HCT116 (cell line): ENCODE data around the gene INPP1. TPM values are rescaled to one million over a fixed set of nuclear protein-coding genes. Genes with fewer than 3 reads are reported as not detected.

Experiments used
- ATAC-seq: fragments of 200-7000 bp; cut with Tn5 transposase; 2 replicates; pipeline ENCODE4 v1.9.1; 2020; ENCODE audit warnings: mild to moderate bottlenecking, moderate library complexity
- BruUV-seq: library from RNA; stranded (reverse); fragments of 400-500 nt; replicated peaks from 2 replicates; lab custom pipeline; 2021; lab: Mats Ljungman, UMichigan
- CTCF ChIA-PET: fragments of 300-600 bp; sonication (Branson Sonifier 250); formaldehyde crosslinking; loops from one replicate; lab custom pipeline; 2021; ENCODE audit warnings: antibody characterized with exemption; lab: Charles Lee
- POLR2A ChIA-PET: fragments of 300-600, 350-600 bp; sonication (Branson Sonifier 250); formaldehyde crosslinking; loops from one replicate; lab custom pipeline; 2021; ENCODE audit warnings: antibody characterized with exemption; lab: Charles Lee
- RAD21 ChIA-PET, 2 experiments: fragments of 300-600 bp; sonication (Branson Sonifier 250); formaldehyde crosslinking; loops; one replicate each; lab custom pipeline; 2023; ENCODE audit warnings: low total read pairs in 2 of 2; ENCODE audit not compliant: uncharacterized antibody in 2 of 2, unreplicated experiment in 2 of 2, low non-redundant PET in 1 of 2; lab: Charles Lee
- DNase-seq: peaks from one replicate; pipeline ENCODE4 v3.0.0-alpha.2; 2010; ENCODE audit warnings: low read depth, low spot score
- H2AFZ ChIP-seq: fragments of 200-600 bp; shearing (Covaris generic), sonication (generic); 2 replicates; pipeline ENCODE4 v1.6.1; 2017; ENCODE audit warnings: low read depth, mixed run types, mixed read lengths, antibody characterized with exemption, low read length; ENCODE audit not compliant: poor library complexity, severe bottlenecking
- H3K27ac ChIP-seq: 2 replicates; pipeline ENCODE4 v1.5.1; 2012; ENCODE audit warnings: low read depth, low read length
- H3K27me3 ChIP-seq: fragments of 200-600 bp; sonication (generic); 2 replicates; pipeline ENCODE4 v1.6.1; 2016; ENCODE audit warnings: mixed run types, low read length, mixed read lengths; ENCODE audit not compliant: insufficient read depth
- H3K36me3 ChIP-seq, 2 experiments: fragments of 200-500 bp in 1 of 2; fragments of 200-600 bp in 1 of 2; sonication (Bioruptor generic) in 1 of 2; sonication (generic) in 1 of 2; 2 replicates each; pipeline versions ENCODE4 v1.5.1 to v1.6.1; 2014 to 2016; ENCODE audit warnings: low read length in 2 of 2, inconsistent platforms in 1 of 2, mixed read lengths in 1 of 2, mixed run types in 1 of 2; ENCODE audit not compliant: insufficient read depth in 2 of 2, control insufficient read depth in 1 of 2
- H3K4me1 ChIP-seq, 2 experiments: fragments of 200-600 bp in 1 of 2; sonication (generic) in 1 of 2; 2 replicates each; pipeline versions ENCODE4 v1.5.1 to v1.6.1; 2012 to 2017; ENCODE audit warnings: low read length in 2 of 2, inconsistent platforms in 1 of 2, mild to moderate bottlenecking in 1 of 2, mixed read lengths in 1 of 2, mixed run types in 1 of 2, moderate library complexity in 1 of 2; ENCODE audit not compliant: insufficient read depth in 2 of 2, control insufficient read depth in 1 of 2
- H3K4me2 ChIP-seq: fragments of 200-600 bp; sonication (generic); 2 replicates; pipeline ENCODE4 v1.6.1; 2017; ENCODE audit warnings: mixed run types, low read length, mixed read lengths
- H3K4me3 ChIP-seq, 2 experiments: fragments of 200-600 bp in 1 of 2; sonication (generic) in 1 of 2; replicated peaks in 1 of 2; 2 replicates each; pipeline ENCODE4 v1.5.1; 2011 to 2016; ENCODE audit warnings: low read length in 2 of 2, control low read depth in 1 of 2, low read depth in 1 of 2, mild to moderate bottlenecking in 1 of 2, mixed read lengths in 1 of 2, mixed run types in 1 of 2
- H3K79me2 ChIP-seq: fragments of 200-600 bp; sonication (generic); 2 replicates; pipeline ENCODE4 v1.6.1; 2017; ENCODE audit warnings: mild to moderate bottlenecking, mixed run types, low read length, moderate library complexity, mixed read lengths; ENCODE audit not compliant: insufficient read depth
- H3K9ac ChIP-seq: fragments of 200-600 bp; sonication (generic); 2 replicates; pipeline ENCODE4 v1.6.1; 2016; ENCODE audit warnings: low read length, mixed read lengths
- H3K9me2 ChIP-seq: fragments of 200-600 bp; sonication (generic), shearing (Covaris generic); 2 replicates; pipeline ENCODE4 v1.6.1; 2017; ENCODE audit warnings: mixed run types, mild to moderate bottlenecking, moderate library complexity; ENCODE audit not compliant: insufficient read depth
- H3K9me3 ChIP-seq, 2 experiments: fragments of 200-500 bp in 1 of 2; fragments of 200-600 bp in 1 of 2; sonication (Bioruptor generic) in 1 of 2; sonication (generic) in 1 of 2; 2 replicates each; pipeline ENCODE4 v1.6.1; 2014 to 2017; ENCODE audit warnings: low read length in 2 of 2, mixed read lengths in 2 of 2, inconsistent platforms in 1 of 2, low read depth in 1 of 2, mild to moderate bottlenecking in 1 of 2, mixed run types in 1 of 2, moderate library complexity in 1 of 2; ENCODE audit not compliant: control insufficient read depth in 1 of 2, insufficient read depth in 1 of 2
- H4K20me1 ChIP-seq: fragments of 200-600 bp; sonication (generic), shearing (Covaris generic); 2 replicates; pipeline ENCODE4 v1.6.1; 2017; ENCODE audit warnings: mixed run types, mild to moderate bottlenecking, moderate library complexity; ENCODE audit not compliant: insufficient read depth
- ATF3 ChIP-seq: IDR thresholded peaks from 2 replicates; pipeline ENCODE4 v1.6.1; 2012
- CBX3 ChIP-seq: IDR thresholded peaks from 2 replicates; pipeline ENCODE4 v1.6.1; 2012; ENCODE audit warnings: low read depth
- CEBPB ChIP-seq: IDR thresholded peaks from 2 replicates; pipeline ENCODE4 v1.6.1; 2012; ENCODE audit warnings: low read depth
- CTCF ChIP-seq, 3 experiments: fragments of 200-600 bp in 1 of 3; sonication (generic) in 1 of 3; IDR thresholded peaks in 2 of 3; conservative IDR thresholded peaks in 1 of 3; 2 replicates each; pipeline ENCODE4 v1.5.1; 2012 to 2017; ENCODE audit warnings: low read depth in 2 of 3, low read length in 2 of 3, antibody characterized with exemption in 1 of 3, borderline replicate concordance in 1 of 3, control low read depth in 1 of 3, mild to moderate bottlenecking in 1 of 3, mixed read lengths in 1 of 3, mixed run types in 1 of 3, moderate library complexity in 1 of 3; ENCODE audit not compliant: insufficient read depth in 1 of 3
- EGR1 ChIP-seq: IDR thresholded peaks from 2 replicates; pipeline ENCODE4 v1.6.1; 2012; ENCODE audit warnings: low read depth
- ELF1 ChIP-seq: IDR thresholded peaks from 2 replicates; pipeline ENCODE4 v1.6.1; 2012; ENCODE audit warnings: low read depth, borderline replicate concordance
- EZH2 ChIP-seq: fragments of 200-600 bp; sonication (generic); IDR thresholded peaks from 2 replicates; pipeline ENCODE4 v1.6.1; 2017; ENCODE audit warnings: antibody characterized with exemption, mixed run types
- EZH2phosphoT487 ChIP-seq: fragments of 200-600 bp; IDR thresholded peaks from 2 replicates; pipeline ENCODE4 v1.6.1; 2018; ENCODE audit warnings: antibody characterized with exemption, borderline replicate concordance
- FOSL1 ChIP-seq: IDR thresholded peaks from 2 replicates; pipeline ENCODE4 v1.6.1; 2012; ENCODE audit warnings: low read depth
- JUND ChIP-seq: IDR thresholded peaks from 2 replicates; pipeline ENCODE4 v1.6.1; 2012
- MAX ChIP-seq: IDR thresholded peaks from 2 replicates; pipeline ENCODE4 v1.6.1; 2012
- POLR2A ChIP-seq: IDR thresholded peaks from 2 replicates; pipeline ENCODE4 v1.7.0; 2011; ENCODE audit warnings: borderline replicate concordance; ENCODE audit not compliant: insufficient read depth, insufficient read length; ENCODE audit errors: extremely low read depth
- SIN3A ChIP-seq: IDR thresholded peaks from 2 replicates; pipeline ENCODE4 v1.6.1; 2012; ENCODE audit warnings: low read depth
- SP1 ChIP-seq: IDR thresholded peaks from 2 replicates; pipeline ENCODE4 v1.6.1; 2012; ENCODE audit warnings: low read depth
- SRF ChIP-seq: IDR thresholded peaks from 2 replicates; pipeline ENCODE4 v1.6.1; 2012; ENCODE audit warnings: low read depth
- ZBTB33 ChIP-seq: IDR thresholded peaks from 2 replicates; pipeline ENCODE4 v1.6.1; 2011; ENCODE audit warnings: mild to moderate bottlenecking, low read length, moderate library complexity; ENCODE audit not compliant: insufficient replicate concordance; ENCODE audit errors: extremely low read depth
- ZFX ChIP-seq: fragments of 450-650 bp; IDR thresholded peaks from 2 replicates; pipeline ENCODE4 v1.6.1; 2017
- ZNF274 ChIP-seq: fragments of 200-500 bp; sonication (Bioruptor generic); IDR thresholded peaks from 2 replicates; pipeline ENCODE4 v1.6.1; 2014; ENCODE audit warnings: mild to moderate bottlenecking, low read depth, low read length, inconsistent platforms
- intact Hi-C: fragments of 100-400 bp; cut with micrococcal nuclease; formaldehyde crosslinking; loops from 2 replicates; pipeline ENCODE4 v1.10.0; 2022
- total RNA-seq: library from RNA; stranded (reverse); gene quantifications from one replicate; pipeline ENCODE4 v1.2.1, GENCODE V29; 2021; ENCODE audit not compliant: unreplicated experiment

Gene INPP1
- total RNA-seq, 1 experiment from 2014 or later: 19.6 TPM

GRCh38 chr2:190404487-190404886 is 61.1 kb downstream of the INPP1 start:
- H2AFZ ChIP-seq: no peak overlapping the region
- no peaks in the 10 kb centered on the region for H3K79me2 ChIP-seq
- H3K4me2 ChIP-seq: peak overlapping the region; percentile 0; the same call in 1 of the 2 replicates
- BruUV-seq: no TSS peak
- POLR2A ChIA-PET: no interaction called here
- RAD21 ChIA-PET: no interaction called here
- peaks cover 3 to 24% of the 10 kb centered on the region in 2 experiments; a peak in 3 of 4 replicates for H3K4me1 ChIP-seq
- ATAC-seq (no peak), DNase-seq (peak; percentile 32)
- H3K36me3 ChIP-seq: no peaks in the 10 kb centered on the region
- no peak overlapping the region for H3K4me3 ChIP-seq
- no peaks in the 10 kb centered on the region for H4K20me1 ChIP-seq
- H3K27me3 ChIP-seq: no peaks in the 10 kb centered on the region
- intact Hi-C loops: no loop called here
- no peak overlapping the region for H3K9ac ChIP-seq
- CTCF ChIA-PET: no interaction called here
- no peaks in the 10 kb centered on the region for H3K9me3 ChIP-seq
- TF ChIP-seq ZFX: no peak
- TF ChIP-seq EZH2phosphoT487: no peak
- peak; percentile 58; the same call in 1 of the 2 replicates for TF ChIP-seq CBX3
- no peak for TF ChIP-seq FOSL1
- peak; percentile 35 for TF ChIP-seq JUND
- TF ChIP-seq ELF1: no peak
- no peak for TF ChIP-seq SRF
- TF ChIP-seq CTCF (IDR thresholded peaks at IDR 0.05 in 2 of 3, conservative IDR thresholded peaks at IDR 0.05 in 1 of 3; ENCODE audit: borderline replicate concordance in 1 of 3, insufficient read depth in 1 of 3, low read depth in 2 of 3, low read length in 2 of 3): no peak
- no peak for TF ChIP-seq ZBTB33
- no peak for TF ChIP-seq ZNF274
- no peak for TF ChIP-seq SIN3A
- no peak for TF ChIP-seq EZH2
- peak; percentile 35; the same call in 1 of the 2 replicates for TF ChIP-seq CEBPB
- TF ChIP-seq EGR1: 0 out of 2 replicates have a peak, but pooled peaks have one; percentile 17
- no peak for TF ChIP-seq ATF3
- peak; percentile 16; the same call in 1 of the 2 replicates for TF ChIP-seq SP1
- no peak for TF ChIP-seq POLR2A
- TF ChIP-seq MAX: peak; percentile 77
- no peak overlapping the region for H3K27ac ChIP-seq
- no peaks in the 10 kb centered on the region for H3K9me2 ChIP-seq
